IMR-90 (cell line): ENCODE results near the gene MEN1. TPM values are rescaled to one million over a fixed set of nuclear protein-coding genes. Genes with fewer than 3 reads are reported as not detected.

Source experiments
- ATAC-seq: fragments of 200-7000 bp; cut with Tn5 transposase; 2 replicates; pipeline ENCODE4 v1.9.1; 2020; ENCODE audit warnings: low read depth, mild to moderate bottlenecking, moderate library complexity
- BruUV-seq: library from RNA; stranded (reverse); fragments of 400-500 nt; replicated peaks from 2 replicates; lab custom pipeline; 2021; lab: Mats Ljungman, UMichigan
- CTCF ChIA-PET: fragments of 300-600 bp; formaldehyde crosslinking; extraction: SDS; loops from one replicate; lab custom pipeline; 2021; ENCODE audit warnings: antibody characterized with exemption; lab: Yijun Ruan, JAX
- POLR2A ChIA-PET: fragments of 300-600 bp; sonication (Branson Sonifier 250); formaldehyde crosslinking; loops from one replicate; lab custom pipeline; 2022; ENCODE audit warnings: antibody characterized with exemption; ENCODE audit not compliant: unreplicated experiment; lab: Charles Lee
- DNase-seq: peaks from one replicate; pipeline ENCODE4 v3.0.0; 2013
- H2AFZ ChIP-seq: replicated peaks from 2 replicates; pipeline ENCODE3; 2013; ENCODE audit warnings: low read length, mild to moderate bottlenecking; ENCODE audit not compliant: poor library complexity
- H2AK5ac ChIP-seq: 2 replicates; pipeline ENCODE4 v1.6.1; 2013; ENCODE audit warnings: low read depth, low read length, inconsistent platforms
- H2AK9ac ChIP-seq: replicated peaks from 2 replicates; pipeline ENCODE3; 2013; ENCODE audit warnings: mild to moderate bottlenecking, low read depth, low read length, moderate library complexity; ENCODE audit not compliant: poor library complexity
- H2BK120ac ChIP-seq: 2 replicates; pipeline ENCODE4 v1.6.1; 2013; ENCODE audit warnings: low read depth, low read length, inconsistent platforms
- H2BK15ac ChIP-seq: 3 replicates; pipeline ENCODE4 v1.6.1; 2013; ENCODE audit warnings: low read depth, low read length, inconsistent platforms
- H2BK20ac ChIP-seq: 2 replicates; pipeline ENCODE4 v1.6.1; 2013; ENCODE audit warnings: low read depth, mild to moderate bottlenecking, inconsistent platforms, low read length, moderate library complexity
- H2BK5ac ChIP-seq: 2 replicates; pipeline ENCODE4 v1.6.1; 2013; ENCODE audit warnings: mild to moderate bottlenecking, low read depth, low read length, inconsistent platforms; ENCODE audit not compliant: poor library complexity, severe bottlenecking
- H3K14ac ChIP-seq: replicated peaks from 2 replicates; pipeline ENCODE4 v1.6.1; 2013; ENCODE audit warnings: low read depth, low read length, inconsistent platforms
- H3K18ac ChIP-seq: 2 replicates; pipeline ENCODE4 v1.6.1; 2013; ENCODE audit warnings: low read depth, low read length, control low read depth
- H3K23ac ChIP-seq: 2 replicates; pipeline ENCODE4 v1.6.1; 2013; ENCODE audit warnings: low read depth, low read length, inconsistent platforms
- H3K27ac ChIP-seq: 2 replicates; pipeline ENCODE4 v1.5.1; 2013; ENCODE audit warnings: mild to moderate bottlenecking, control low read depth, low read length; ENCODE audit not compliant: insufficient read depth
- H3K27me3 ChIP-seq: 2 replicates; pipeline ENCODE4 v1.6.1; 2013; ENCODE audit warnings: low read length; ENCODE audit not compliant: control insufficient read depth, insufficient read depth
- H3K36me3 ChIP-seq: 2 replicates; pipeline ENCODE4 v1.6.1; 2013; ENCODE audit warnings: low read length, mixed read lengths; ENCODE audit not compliant: control insufficient read depth, insufficient read depth
- H3K4ac ChIP-seq: 2 replicates; pipeline ENCODE4 v1.6.1; 2013; ENCODE audit warnings: low read depth, low read length, inconsistent platforms
- H3K4me1 ChIP-seq: 2 replicates; pipeline ENCODE4 v1.6.1; 2013; ENCODE audit warnings: low read length, mixed read lengths; ENCODE audit not compliant: control insufficient read depth, insufficient read depth
- H3K4me2 ChIP-seq: 2 replicates; pipeline ENCODE4 v1.6.1; 2013; ENCODE audit warnings: low read depth, mild to moderate bottlenecking, control low read depth, low read length, moderate library complexity
- H3K4me3 ChIP-seq: 2 replicates; pipeline ENCODE4 v1.5.1; 2013; ENCODE audit warnings: low read depth, mild to moderate bottlenecking, control low read depth, low read length, moderate library complexity; ENCODE audit not compliant: insufficient read depth
- H3K56ac ChIP-seq: 2 replicates; pipeline ENCODE4 v1.6.1; 2013; ENCODE audit warnings: low read length, inconsistent platforms; ENCODE audit not compliant: insufficient read depth; ENCODE audit errors: extremely low read depth
- H3K79me1 ChIP-seq, 2 experiments: 2 replicates each; pipeline ENCODE4 v1.6.1; 2013; ENCODE audit warnings: low read length in 2 of 2, inconsistent platforms in 1 of 2, low read depth in 1 of 2
- H3K9ac ChIP-seq: 2 replicates; pipeline ENCODE4 v1.6.1; 2013; ENCODE audit warnings: low read depth, low read length, control low read depth
- H3K9me1 ChIP-seq: 2 replicates; pipeline ENCODE4 v1.6.1; 2013; ENCODE audit warnings: low read length, inconsistent platforms; ENCODE audit not compliant: insufficient read depth
- H3K9me3 ChIP-seq: 2 replicates; pipeline ENCODE4 v1.6.1; 2013; ENCODE audit warnings: low read length; ENCODE audit not compliant: control insufficient read depth, insufficient read depth
- H4K20me1 ChIP-seq: 2 replicates; pipeline ENCODE4 v1.6.1; 2013; ENCODE audit warnings: low read length, inconsistent platforms; ENCODE audit not compliant: insufficient read depth
- H4K5ac ChIP-seq: 2 replicates; pipeline ENCODE4 v1.6.1; 2013; ENCODE audit warnings: mild to moderate bottlenecking, low read depth, low read length, control low read depth
- H4K8ac ChIP-seq, 2 experiments: 2 replicates each; pipeline ENCODE4 v1.6.1; 2013; ENCODE audit warnings: low read depth in 2 of 2, low read length in 2 of 2, control low read depth in 1 of 2, inconsistent platforms in 1 of 2
- H4K91ac ChIP-seq: 2 replicates; pipeline ENCODE4 v1.6.1; 2013; ENCODE audit warnings: low read depth, low read length, inconsistent platforms; ENCODE audit not compliant: insufficient read depth
- CHD1 ChIP-seq: IDR thresholded peaks from 2 replicates; pipeline ENCODE4 v1.6.1; 2012; ENCODE audit warnings: low read depth, low read length, improper control_type of control experiment
- FOS ChIP-seq: fragments of 150-350 bp; IDR thresholded peaks from 2 replicates; pipeline ENCODE4 v1.6.1; 2016; ENCODE audit warnings: low read depth, low read length
- MAZ ChIP-seq: IDR thresholded peaks from 2 replicates; pipeline ENCODE4 v1.6.1; 2012; ENCODE audit warnings: low read depth, mild to moderate bottlenecking, low read length, improper control_type of control experiment, moderate library complexity, borderline replicate concordance
- MXI1 ChIP-seq: IDR thresholded peaks from 2 replicates; pipeline ENCODE4 v1.6.1; 2012; ENCODE audit warnings: low read depth, mild to moderate bottlenecking, low read length, moderate library complexity, borderline replicate concordance
- POLR2A ChIP-seq: IDR thresholded peaks from 2 replicates; pipeline ENCODE4 v1.6.1; 2012; ENCODE audit warnings: mild to moderate bottlenecking, low read depth, low read length
- RAD21 ChIP-seq: IDR thresholded peaks from 2 replicates; pipeline ENCODE4 v1.6.1; 2012; ENCODE audit warnings: low read length, improper control_type of control experiment
- RCOR1 ChIP-seq: IDR thresholded peaks from 2 replicates; pipeline ENCODE4 v1.6.1; 2012; ENCODE audit warnings: mild to moderate bottlenecking, low read length, improper control_type of control experiment; ENCODE audit not compliant: insufficient replicate concordance
- RFX5 ChIP-seq: IDR thresholded peaks from 2 replicates; pipeline ENCODE4 v1.8.0; 2012; ENCODE audit warnings: low read depth, mild to moderate bottlenecking, low read length, moderate library complexity
- WGBS, 2 experiments: methylation state at CpG; one replicate each; pipeline versions ENCODE4 v1.1.5 to v1.1.7; 2013; ENCODE audit warnings: missing lambda C conversion rate in 2 of 2; ENCODE audit not compliant: insufficient read length in 1 of 2; ENCODE audit errors: extremely low coverage in 2 of 2; 5-methylcytosine and 5-hydroxymethylcytosine counted together
- dilution Hi-C: fragments of 300-500 bp; cut with HindIII; formaldehyde crosslinking; loops from one replicate; pipeline ENCODE4 v1.14.3; 2018; ENCODE audit warnings: low sequenced_read_pairs; ENCODE audit not compliant: unreplicated experiment
- in situ Hi-C: fragments of 300-500 bp; cut with MboI; formaldehyde crosslinking; loops from 3 replicates; pipeline ENCODE4 v1.14.3; 2019; ENCODE audit warnings: low sequenced_read_pairs, inconsistent platforms, mixed read lengths
- intact Hi-C: fragments of 100-400 bp; cut with micrococcal nuclease; formaldehyde crosslinking; loops from 2 replicates; pipeline ENCODE4 v1.10.0; 2022
- polyA plus RNA-seq, 3 experiments: library from polyadenylated mRNA; depleted of rRNA; stranded (reverse); fragments of >200 nt; gene quantifications; 2 replicates each; pipeline ENCODE4 v1.2.3, GENCODE V29; 2012; ENCODE audit warnings: low replicate concordance in 1 of 3
- total RNA-seq: library from RNA; depleted of rRNA; stranded (reverse); fragments of >200 nt; gene quantifications from 2 replicates; pipeline ENCODE4 v1.2.3, GENCODE V29; 2012
- TF ChIP-seq, protein P1 (sequence below): fragments of 150-350 bp; IDR thresholded peaks from 2 replicates; pipeline ENCODE4 v1.6.1; 2017; ENCODE audit warnings: mild to moderate bottlenecking, antibody characterized with exemption, low read length, low read depth

The MEN1 gene
- total and polyA plus RNA-seq, 2 of the 4 experiments (the other 2 are of a cell fraction), result 8.8 to 35.7 TPM

DNA sequence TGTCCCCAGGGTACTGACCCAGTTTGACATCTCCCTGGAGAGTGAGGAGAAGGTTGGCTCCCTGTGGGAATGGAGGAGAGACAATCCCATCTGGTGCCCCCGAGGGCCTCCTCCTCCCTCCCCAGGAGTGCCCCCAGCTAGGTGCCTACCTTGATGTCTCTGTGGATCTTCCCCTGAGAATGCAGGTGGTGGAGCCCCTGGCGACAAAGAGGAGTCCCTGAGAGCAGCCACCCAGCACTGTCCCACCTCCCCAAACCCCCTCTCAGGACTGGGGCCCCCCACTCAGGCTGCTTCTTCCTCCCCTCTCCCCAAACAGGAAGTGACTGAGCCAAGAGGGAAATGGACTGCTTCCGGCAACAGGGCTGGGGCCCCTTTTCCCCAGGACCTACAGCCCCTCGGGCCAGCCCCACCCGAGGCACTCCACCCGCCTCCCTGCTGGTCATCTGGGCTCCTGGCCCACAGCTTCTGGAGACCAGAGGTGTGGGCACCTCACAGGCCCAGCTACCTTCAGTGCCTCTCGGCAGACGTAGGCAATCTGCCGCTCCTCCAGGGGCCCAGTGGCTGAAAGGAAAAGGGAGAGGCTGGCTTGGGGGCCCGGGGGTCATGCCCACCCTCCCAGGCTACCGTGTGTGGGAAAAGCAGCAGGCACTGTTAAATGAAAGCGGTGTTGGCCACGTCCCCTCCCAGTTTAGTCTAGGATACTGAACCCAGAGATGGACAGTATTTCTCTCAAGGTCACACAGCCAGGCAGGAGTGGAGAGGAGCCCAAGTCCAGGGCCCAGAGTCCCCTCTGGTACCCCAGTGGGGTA is 8.6 kb downstream of the MEN1 start:
- TF ChIP-seq MAZ (no peak), FOS (no peak), MXI1 (no peak), RAD21 (no peak), CHD1 (no peak), RCOR1 (no peak), RFX5 (no peak), POLR2A (no peak)
- TF ChIP-seq, protein P1, sequence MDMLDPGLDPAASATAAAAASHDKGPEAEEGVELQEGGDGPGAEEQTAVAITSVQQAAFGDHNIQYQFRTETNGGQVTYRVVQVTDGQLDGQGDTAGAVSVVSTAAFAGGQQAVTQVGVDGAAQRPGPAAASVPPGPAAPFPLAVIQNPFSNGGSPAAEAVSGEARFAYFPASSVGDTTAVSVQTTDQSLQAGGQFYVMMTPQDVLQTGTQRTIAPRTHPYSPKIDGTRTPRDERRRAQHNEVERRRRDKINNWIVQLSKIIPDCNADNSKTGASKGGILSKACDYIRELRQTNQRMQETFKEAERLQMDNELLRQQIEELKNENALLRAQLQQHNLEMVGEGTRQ, result no peak
- H3K14ac ChIP-seq, result no peak overlapping the region
- 50% methylated on average over 1 of the region's 13 CpGs; no CpG with 5 or more reads in 1 of the 2 experiments for WGBS, 2 experiments
- ChIA-PET CTCF (no interaction called here), POLR2A (no interaction called here)
- no peak overlapping the region; the same call in 1 of the 2 replicates for H3K4me2 ChIP-seq
- H2AFZ ChIP-seq, result peak overlapping the region; percentile 96
- H4K8ac ChIP-seq, result peak overlapping the region; percentile 33 to 52; a peak in 1 of 4 replicates
- H3K9me3 ChIP-seq, result no peaks in the 10 kb centered on the region
- no peak overlapping the region for H3K56ac ChIP-seq
- no peak overlapping the region for H2BK120ac ChIP-seq
- peaks cover 7% of the 10 kb centered on the region for H3K9me1 ChIP-seq
- peaks cover 10% of the 10 kb centered on the region for H3K4me1 ChIP-seq
- H3K23ac ChIP-seq, result no peak overlapping the region
- no peak overlapping the region for H2BK15ac ChIP-seq
- H3K4ac ChIP-seq, result peak overlapping the region; percentile 12; the same call in 1 of the 2 replicates
- dilution Hi-C loops, result no loop called here
- H4K91ac ChIP-seq, result no peak overlapping the region
- in situ Hi-C loops, result no loop called here
- intact Hi-C loops, result loop anchor here (2.0 kb wide), 1 partner anchor 23 kb away; the partner anchor contains the start of gene SF1
- no peak for ATAC-seq
- no peak overlapping the region for H3K9ac ChIP-seq
- H4K5ac ChIP-seq, result no peak overlapping the region
- BruUV-seq, result no TSS peak
- H2BK5ac ChIP-seq, result no peak overlapping the region
- no peak for DNase-seq
- H4K20me1 ChIP-seq, result no peaks in the 10 kb centered on the region
- H2BK20ac ChIP-seq, result no peak overlapping the region
- no peak overlapping the region for H3K18ac ChIP-seq
- peak overlapping the region; percentile 84 for H2AK9ac ChIP-seq
- H2AK5ac ChIP-seq, result peak overlapping the region; percentile 5; the same call in 1 of the 2 replicates
- peaks cover 4 to 18% of the 10 kb centered on the region in 2 experiments; a peak in 3 of 4 replicates for H3K79me1 ChIP-seq
- no peak overlapping the region for H3K4me3 ChIP-seq
- H3K36me3 ChIP-seq, result peaks cover 33% of the 10 kb centered on the region
- H3K27me3 ChIP-seq, result no peaks in the 10 kb centered on the region
- H3K27ac ChIP-seq, result no peak overlapping the region
